K562 (cell line): Measurements from ENCODE around the gene IL12A.

Experiments used
- L3MBTL2 ChIP-seq: fragments of 450-650 bp; IDR thresholded peaks from 2 replicates; pipeline ENCODE4 v1.6.1; 2016; ENCODE audit warnings: mild to moderate bottlenecking, moderate library complexity
- RAD21 ChIP-seq, 2 experiments: fragments of 250-450 bp in 1 of 2; fragments of 450-650 bp in 1 of 2; sonication (Bioruptor Pico) in 1 of 2; formaldehyde crosslinking in 1 of 2; IDR thresholded peaks in 1 of 2; conservative IDR thresholded peaks in 1 of 2; 2 replicates each; pipeline versions ENCODE4 v1.4.0 to v1.8.0; 2020 to 2022; ENCODE audit warnings: mild to moderate bottlenecking in 2 of 2, moderate library complexity in 1 of 2
- SMC3 ChIP-seq: conservative IDR thresholded peaks from 2 replicates; pipeline ENCODE4 v1.6.1; 2011; ENCODE audit warnings: low read depth, low read length, improper control_type of control experiment; ENCODE audit not compliant: insufficient read depth
- TCF7L2 ChIP-seq: fragments of 150-350 bp; IDR thresholded peaks from 2 replicates; pipeline ENCODE4 v1.6.1; 2016; ENCODE audit warnings: low read depth, mild to moderate bottlenecking, low read length, moderate library complexity
- ZBTB1 ChIP-seq: sonication (generic); formaldehyde crosslinking; IDR thresholded peaks from 2 replicates; pipeline ENCODE4 v1.8.1; 2023; ENCODE audit warnings: missing genetic modification reagents, low read depth, mild to moderate bottlenecking, borderline replicate concordance
- TF ChIP-seq, protein P1 (sequence below), 3 experiments: IDR thresholded peaks in 2 of 3; conservative IDR thresholded peaks in 1 of 3; 2 replicates each; pipeline ENCODE4 v1.5.1; 2011 to 2012; ENCODE audit warnings: low read length in 3 of 3, mild to moderate bottlenecking in 3 of 3, control low read depth in 2 of 3, improper control_type of control experiment in 1 of 3, inconsistent platforms in 1 of 3, low read depth in 1 of 3, mixed read lengths in 1 of 3, moderate library complexity in 1 of 3; ENCODE audit not compliant: insufficient read depth in 2 of 3
- TF ChIP-seq, protein P2 (sequence below): fragments of 450-650 bp; IDR thresholded peaks from 2 replicates; pipeline ENCODE4 v1.6.1; 2016

DNA sequence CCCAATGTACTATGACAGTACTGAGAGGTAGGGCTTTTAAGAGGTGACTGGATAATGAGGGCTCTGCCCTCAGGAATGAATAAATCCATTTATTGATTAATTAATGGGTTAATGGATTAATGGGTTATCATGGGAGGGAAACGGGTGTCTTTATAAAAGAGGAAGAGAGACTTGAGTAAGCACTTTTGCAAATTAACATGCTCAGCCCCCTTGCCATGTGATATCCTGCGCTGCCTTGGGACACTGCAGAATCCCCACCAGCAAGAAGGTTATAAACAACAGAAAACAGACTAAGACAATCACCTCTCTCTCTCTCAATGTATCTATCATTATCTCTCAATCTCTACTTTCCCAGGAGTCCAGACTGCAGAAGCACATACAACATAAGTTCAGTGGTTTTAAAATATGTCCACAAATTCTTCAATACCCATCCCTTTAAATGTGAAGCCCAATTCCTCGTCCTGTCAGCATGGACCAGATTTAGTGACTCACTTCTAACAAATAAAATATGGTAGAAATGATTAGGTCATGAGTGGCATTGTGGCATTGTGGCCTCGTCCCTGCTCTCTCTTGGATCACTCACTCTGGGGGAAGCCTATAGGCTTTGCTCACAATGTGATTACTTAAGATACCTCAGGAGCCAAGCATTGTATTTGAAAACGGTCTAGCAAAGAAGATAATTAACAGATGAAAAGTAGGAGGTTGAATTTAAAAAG, 40.0 kb upstream of the IL12A start:
- TF ChIP-seq SMC3, result no peak
- TF ChIP-seq TCF7L2, result no peak
- TF ChIP-seq, protein P1, sequence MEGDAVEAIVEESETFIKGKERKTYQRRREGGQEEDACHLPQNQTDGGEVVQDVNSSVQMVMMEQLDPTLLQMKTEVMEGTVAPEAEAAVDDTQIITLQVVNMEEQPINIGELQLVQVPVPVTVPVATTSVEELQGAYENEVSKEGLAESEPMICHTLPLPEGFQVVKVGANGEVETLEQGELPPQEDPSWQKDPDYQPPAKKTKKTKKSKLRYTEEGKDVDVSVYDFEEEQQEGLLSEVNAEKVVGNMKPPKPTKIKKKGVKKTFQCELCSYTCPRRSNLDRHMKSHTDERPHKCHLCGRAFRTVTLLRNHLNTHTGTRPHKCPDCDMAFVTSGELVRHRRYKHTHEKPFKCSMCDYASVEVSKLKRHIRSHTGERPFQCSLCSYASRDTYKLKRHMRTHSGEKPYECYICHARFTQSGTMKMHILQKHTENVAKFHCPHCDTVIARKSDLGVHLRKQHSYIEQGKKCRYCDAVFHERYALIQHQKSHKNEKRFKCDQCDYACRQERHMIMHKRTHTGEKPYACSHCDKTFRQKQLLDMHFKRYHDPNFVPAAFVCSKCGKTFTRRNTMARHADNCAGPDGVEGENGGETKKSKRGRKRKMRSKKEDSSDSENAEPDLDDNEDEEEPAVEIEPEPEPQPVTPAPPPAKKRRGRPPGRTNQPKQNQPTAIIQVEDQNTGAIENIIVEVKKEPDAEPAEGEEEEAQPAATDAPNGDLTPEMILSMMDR (IDR thresholded peaks at IDR 0.05 in 2 of 3, conservative IDR thresholded peaks at IDR 0.05 in 1 of 3; ENCODE audit: insufficient read depth in 2 of 3, low read depth in 1 of 3, low read length in 3 of 3), result no peak
- TF ChIP-seq ZBTB1 (CRISPR knock-in tag), result no peak
- no peak for TF ChIP-seq L3MBTL2
- no peak for TF ChIP-seq RAD21 (CRISPR knock-in tag; conservative IDR thresholded peaks at IDR 0.05 in 1 of 2, IDR thresholded peaks at IDR 0.05 in 1 of 2)
- TF ChIP-seq, protein P2, sequence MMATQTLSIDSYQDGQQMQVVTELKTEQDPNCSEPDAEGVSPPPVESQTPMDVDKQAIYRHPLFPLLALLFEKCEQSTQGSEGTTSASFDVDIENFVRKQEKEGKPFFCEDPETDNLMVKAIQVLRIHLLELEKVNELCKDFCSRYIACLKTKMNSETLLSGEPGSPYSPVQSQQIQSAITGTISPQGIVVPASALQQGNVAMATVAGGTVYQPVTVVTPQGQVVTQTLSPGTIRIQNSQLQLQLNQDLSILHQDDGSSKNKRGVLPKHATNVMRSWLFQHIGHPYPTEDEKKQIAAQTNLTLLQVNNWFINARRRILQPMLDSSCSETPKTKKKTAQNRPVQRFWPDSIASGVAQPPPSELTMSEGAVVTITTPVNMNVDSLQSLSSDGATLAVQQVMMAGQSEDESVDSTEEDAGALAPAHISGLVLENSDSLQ, result no peak
